Upper lobe of left lung (tissue), 4 donors: ENCODE measurements around the gene THBD.

Source experiments
- CTCF ChIP-seq, 6 experiments: fragments of 450-650 bp in 4 of 6; fragments of 200-600 bp in 2 of 6; sonication (generic) in 2 of 6; IDR thresholded peaks; one replicate each; pipeline ENCODE4 v1.5.1; 2016 to 2019; ENCODE audit warnings: antibody characterized with exemption in 6 of 6
- EP300 ChIP-seq, 4 donors: sonication (generic); formaldehyde crosslinking; IDR thresholded peaks; one replicate each; pipeline ENCODE4 v1.5.1; 2017; ENCODE audit warnings: antibody characterized with exemption in 4 of 4, control low read depth in 2 of 4
- POLR2A ChIP-seq, 4 donors: fragments of 450-650 bp; IDR thresholded peaks; one replicate each; pipeline ENCODE4 v1.5.1; 2016 to 2017; ENCODE audit warnings: antibody characterized with exemption in 4 of 4, mild to moderate bottlenecking in 2 of 4
- POLR2AphosphoS5 ChIP-seq, 2 donors: sonication (generic); formaldehyde crosslinking; IDR thresholded peaks; one replicate each; pipeline ENCODE4 v1.5.1; 2017; ENCODE audit warnings: antibody characterized with exemption in 2 of 2

GRCh38 chr20:23062632-23063031 lies 13.2 kb upstream of the THBD start:
- TF ChIP-seq CTCF (IDR thresholded peaks at IDR 0.05) (no peak), POLR2A (IDR thresholded peaks at IDR 0.05) (no peak), EP300 (IDR thresholded peaks at IDR 0.05) (no peak), POLR2AphosphoS5 (IDR thresholded peaks at IDR 0.05) (no peak)
